GM18868 (cell line): ENCODE data around the gene MRPL44.

Experiments
- ATAC-seq: cut with Tn5 transposase; IDR thresholded peaks from one replicate; pipeline ENCODE4 v1.9.1; 2021; ENCODE audit warnings: mild to moderate bottlenecking, moderate library complexity; ENCODE audit not compliant: unreplicated experiment

MRPL44 gene

DNA sequence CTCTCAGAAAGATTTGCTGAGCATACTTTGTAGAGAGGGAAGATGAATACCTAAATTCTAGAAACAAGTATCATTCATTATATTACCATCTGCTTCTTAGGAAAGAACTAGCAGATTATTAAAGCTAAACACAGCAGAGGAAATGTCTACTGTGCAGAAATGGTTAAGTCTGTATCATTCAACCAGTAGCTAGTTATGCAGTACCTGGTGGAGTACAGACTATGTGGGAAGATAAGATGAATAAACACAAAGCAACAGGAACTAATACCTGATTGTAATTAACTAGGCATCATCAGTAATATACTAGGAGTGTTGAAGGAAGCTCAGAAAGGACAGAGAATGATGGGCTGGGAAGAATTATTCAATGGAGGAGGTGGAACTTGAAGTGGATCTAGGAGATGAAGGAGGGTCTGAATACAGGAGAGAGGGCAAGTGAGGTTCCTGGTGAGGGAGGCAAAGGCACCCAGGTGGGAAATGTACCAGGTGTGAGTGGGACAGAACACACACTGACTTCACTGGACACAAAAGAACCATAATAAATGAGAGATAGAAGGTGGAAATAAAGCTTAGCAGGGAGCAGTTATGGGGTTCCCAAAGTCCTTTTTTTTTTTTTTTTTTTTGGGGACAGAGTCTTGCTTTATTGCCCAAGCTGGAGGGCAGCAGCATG is 21.7 kb upstream of the MRPL44 start:
- ATAC-seq = no peak

DNA sequence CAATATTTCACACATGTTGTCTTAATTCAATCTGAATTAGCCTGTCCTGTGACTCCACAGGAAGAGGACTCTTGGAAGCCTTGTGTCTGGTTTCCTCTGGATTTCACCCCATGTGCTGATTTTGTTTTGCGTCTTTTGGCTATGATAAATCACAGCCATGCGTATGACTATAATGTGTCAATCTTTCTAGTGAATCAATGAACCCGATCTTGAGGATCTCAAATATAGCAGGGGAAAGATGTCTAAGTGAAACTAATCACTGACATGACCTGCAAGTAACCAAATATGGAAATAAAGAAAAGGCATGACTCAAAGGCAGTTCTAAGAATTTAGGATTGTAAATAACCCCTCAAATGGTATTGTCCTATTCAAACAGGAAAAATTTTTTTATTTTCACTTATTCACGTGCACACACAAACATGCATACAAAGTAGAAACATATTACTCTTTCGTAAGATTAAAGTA is 20.4 kb upstream of the MRPL44 start:
- ATAC-seq = no peak

GRCh38 chr2:223937535-223937934 is 19.7 kb upstream of the MRPL44 start:
- ATAC-seq = no peak

GRCh38 chr2:223939438-223939837 is 17.8 kb upstream of the MRPL44 start:
- peak; percentile 52 for ATAC-seq

DNA sequence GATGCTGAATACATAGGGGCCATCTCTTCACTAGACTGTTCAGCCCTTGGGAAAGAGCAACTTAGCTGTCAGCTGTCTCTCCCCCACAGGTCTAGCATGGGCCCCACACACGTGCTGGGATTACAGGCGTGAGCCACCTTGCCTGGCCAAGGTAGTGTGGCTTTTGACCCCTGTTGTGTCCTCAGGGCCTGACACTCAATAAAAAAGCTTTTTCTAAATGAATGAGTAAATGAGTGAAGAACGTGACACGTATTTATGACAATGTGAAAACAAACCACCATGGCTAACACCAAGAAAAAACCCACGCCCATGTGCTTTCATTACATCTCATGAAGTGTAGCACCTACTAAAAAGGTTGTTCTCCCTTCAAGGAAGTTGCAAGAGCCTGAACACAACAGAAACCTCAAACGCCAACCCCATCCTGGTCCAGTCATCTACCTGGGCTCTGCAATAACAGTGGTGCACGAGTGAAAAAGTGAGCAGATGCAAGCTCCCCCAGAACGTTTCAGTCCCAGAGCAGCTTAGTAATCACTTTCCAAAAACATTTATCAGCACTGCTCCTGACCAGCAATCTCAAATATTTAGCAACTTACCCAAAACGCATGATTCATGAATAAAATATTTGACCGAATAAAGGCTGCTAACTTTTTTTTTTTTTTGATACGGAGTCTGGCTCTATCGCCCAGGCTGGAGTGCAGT is 15.5 kb upstream of the MRPL44 start:
- peak; percentile 44 for ATAC-seq

- ATAC-seq = no peak
These were observed 14.1 kb upstream of the MRPL44 start for GRCh38 chr2:223943135-223943534.

DNA sequence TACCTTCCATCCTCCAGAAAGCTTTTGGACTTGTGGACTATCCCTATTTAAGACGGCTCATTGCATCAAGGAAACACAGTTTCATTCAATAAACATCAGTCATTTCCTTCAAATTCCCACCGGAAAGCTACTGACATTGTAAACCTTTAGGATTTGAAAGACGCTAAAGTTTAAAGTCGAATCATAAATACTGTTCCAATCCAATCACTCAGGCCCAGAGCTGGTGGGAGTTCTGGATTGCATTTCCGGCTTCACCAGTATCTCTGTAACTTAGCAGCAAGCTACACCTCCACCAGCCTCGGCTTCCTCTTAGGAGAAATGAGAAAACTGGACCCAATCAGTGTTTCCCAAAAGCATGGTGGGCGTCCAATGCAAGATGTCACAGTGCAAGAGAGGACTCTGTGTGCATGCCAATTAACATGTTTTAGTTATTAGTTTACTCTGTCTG is 13.7 kb upstream of the MRPL44 start:
- ATAC-seq = no peak

- no peak for ATAC-seq
These were observed 13.0 kb upstream of the MRPL44 start for GRCh38 chr2:223944166-223944702.

- ATAC-seq = peak; percentile 90
These were observed 12.3 kb upstream of the MRPL44 start, which contains the start of gene WDFY1 for GRCh38 chr2:223944703-223945531. Gene WDFY1, minus strand, starts transcription at chr2:223945335. Its CDS starts 51 bp downstream, at chr2:223945284.

GRCh38 chr2:223945755-223946154 is 11.5 kb upstream of the MRPL44 start:
- no peak for ATAC-seq

- no peak for ATAC-seq
These were observed 9.5 kb upstream of the MRPL44 start for GRCh38 chr2:223947711-223948205.

DNA sequence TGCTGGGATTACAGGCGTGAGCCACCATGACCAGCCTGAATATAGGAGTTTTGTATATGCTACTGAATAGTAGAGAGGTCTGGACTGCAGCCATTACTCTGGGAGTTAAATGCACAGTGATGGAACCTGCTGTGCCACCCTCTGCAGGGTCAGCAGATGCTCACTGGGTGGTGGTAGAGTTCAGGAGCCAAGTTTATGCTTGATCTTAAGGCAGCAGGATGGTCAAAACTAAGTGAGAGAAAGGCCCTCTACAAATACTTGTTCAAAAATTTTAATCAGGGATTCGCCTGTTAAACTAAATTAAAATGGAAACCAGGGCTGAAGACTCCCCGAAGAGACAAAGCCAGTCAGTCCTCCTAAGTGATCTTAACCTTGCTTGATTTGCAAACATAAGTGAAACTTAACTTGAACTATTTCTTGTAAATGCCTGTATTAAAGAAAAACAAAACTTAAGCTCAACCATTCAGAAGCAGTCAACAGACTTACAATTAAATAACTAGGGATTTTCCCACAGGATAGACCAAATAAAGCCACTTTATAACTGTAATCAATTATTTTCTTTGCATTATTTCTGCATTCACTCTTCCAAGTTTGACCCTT is 7.9 kb upstream of the MRPL44 start:
- ATAC-seq = no peak

- no peak for ATAC-seq
These were observed 6.6 kb upstream of the MRPL44 start for GRCh38 chr2:223950448-223951347.

DNA sequence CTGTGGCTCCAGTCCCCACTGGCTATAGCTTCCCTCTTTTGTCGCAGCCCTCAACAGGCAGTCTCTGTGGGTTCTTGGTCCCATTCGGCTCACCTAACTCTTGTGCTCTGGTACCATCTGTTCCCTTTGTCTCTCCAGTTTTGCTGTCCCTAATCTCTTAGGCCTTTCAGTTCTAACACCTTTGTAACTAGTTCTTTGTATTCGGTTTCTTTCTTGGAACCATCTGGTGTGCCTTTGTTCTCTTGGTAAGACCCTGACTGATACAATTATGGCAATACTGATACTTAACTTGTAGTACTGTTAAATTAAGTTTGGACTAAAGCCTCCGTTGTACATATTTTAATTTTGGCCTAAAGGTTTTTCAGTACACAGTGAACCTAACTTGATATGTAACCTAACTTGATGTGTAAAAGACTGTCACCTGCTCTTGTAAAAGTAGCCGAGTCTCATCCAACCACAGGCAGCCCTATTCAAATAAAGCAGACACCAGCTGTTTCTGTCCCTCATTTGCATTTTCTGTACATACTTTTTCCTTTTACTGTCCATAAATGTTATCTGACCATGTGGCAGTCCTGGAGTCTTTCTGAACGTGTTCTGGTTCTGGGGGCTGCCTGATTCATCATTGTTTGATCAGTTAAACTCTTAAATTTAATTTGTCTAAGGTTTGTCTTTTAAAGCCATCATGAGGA is 4.8 kb upstream of the MRPL44 start:
- ATAC-seq = peak; percentile 37

DNA sequence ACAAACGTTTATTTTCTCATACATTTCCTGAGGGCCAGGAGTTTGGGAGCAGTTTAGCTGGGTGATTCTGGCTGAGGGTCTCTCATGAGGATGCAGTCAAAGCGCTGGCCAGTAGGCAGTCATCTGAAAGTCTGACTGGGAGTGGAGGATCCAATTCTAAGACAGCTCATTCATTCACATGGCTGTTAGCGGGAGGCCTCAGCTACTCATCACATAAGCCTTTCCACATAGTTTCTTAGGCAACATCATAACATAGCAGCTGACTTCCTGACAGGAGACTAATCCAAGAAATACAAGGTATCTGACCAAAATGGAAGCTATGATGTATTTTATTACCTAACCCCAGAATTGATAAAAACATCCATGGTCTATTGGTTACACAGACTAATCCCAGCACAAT is 2.9 kb upstream of the MRPL44 start:
- ATAC-seq = no peak

DNA sequence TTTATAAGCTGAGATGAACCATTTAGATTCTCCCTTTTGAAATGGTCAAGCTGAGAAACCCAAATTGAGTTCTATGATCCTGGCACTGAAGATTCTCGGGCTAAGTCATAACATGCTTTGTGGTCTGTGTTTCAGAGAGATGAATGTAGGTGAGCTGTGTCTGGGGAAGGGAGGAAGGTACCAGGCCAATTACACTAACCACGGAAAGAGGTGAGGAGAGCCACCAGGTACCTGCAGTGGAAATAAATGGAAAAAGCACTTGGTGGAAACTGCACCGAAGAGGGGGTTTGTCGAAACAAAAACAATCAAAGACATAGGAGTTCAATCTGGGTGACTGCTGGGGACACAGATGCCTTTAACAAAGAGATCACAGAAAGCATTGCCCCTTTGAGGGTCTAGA is 963 bp upstream of the MRPL44 start:
- ATAC-seq = peak; percentile 29

- no peak for ATAC-seq
These were observed 2.4 kb downstream of the MRPL44 start for GRCh38 chr2:223959688-223960087.

GRCh38 chr2:223967981-223968380 is 10.7 kb downstream of the MRPL44 start:
- ATAC-seq = no peak

DNA sequence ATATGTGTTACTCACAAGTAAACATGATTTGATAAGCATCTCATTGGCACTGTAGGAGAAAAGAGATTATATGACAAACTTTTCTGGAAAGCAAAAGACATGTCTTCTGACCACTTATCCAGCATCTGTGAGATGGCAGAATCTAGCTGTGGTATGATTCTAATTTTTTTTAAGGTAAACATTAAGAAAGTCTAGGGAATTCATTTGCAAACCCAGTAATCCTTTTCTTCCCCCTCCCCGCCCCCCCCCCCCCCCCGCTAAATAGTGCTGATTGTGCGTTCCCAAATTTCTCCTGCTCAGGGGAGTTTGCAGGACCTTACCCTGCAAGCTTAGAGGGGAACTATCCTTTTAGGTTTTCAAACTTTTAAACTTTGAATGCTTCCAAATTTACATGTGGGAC is 12.1 kb downstream of the MRPL44 start:
- no peak for ATAC-seq
